MM.1S (cell line): ENCODE measurements around the gene ZBTB34.

Source experiments
- DNase-seq: peaks from one replicate; pipeline ENCODE4 v3.0.0-alpha.2; 2015
- H2AFZ ChIP-seq: fragments of 300-600 bp; sonication (generic); 2 replicates; pipeline ENCODE4 v1.6.0; 2016; ENCODE audit warnings: antibody characterized with exemption, low read length
- H3F3A ChIP-seq: fragments of 300-600 bp; sonication (generic); 2 replicates; pipeline ENCODE4 v1.6.1; 2016; ENCODE audit warnings: mild to moderate bottlenecking, antibody characterized with exemption, low read length, moderate library complexity, mixed read lengths; ENCODE audit not compliant: insufficient read depth
- H3K27ac ChIP-seq: fragments of 300-600 bp; sonication (generic); 2 replicates; pipeline ENCODE4 v1.5.1; 2016; ENCODE audit warnings: mild to moderate bottlenecking, low read length
- H3K27me3 ChIP-seq: fragments of 300-600 bp; sonication (generic); replicated peaks from 2 replicates; pipeline ENCODE4 v1.6.0; 2016; ENCODE audit warnings: low read length; ENCODE audit not compliant: insufficient read depth
- H3K36me3 ChIP-seq: fragments of 300-600 bp; sonication (generic); replicated peaks from 2 replicates; pipeline ENCODE4 v1.6.1; 2016; ENCODE audit warnings: mild to moderate bottlenecking, low read length, mixed read lengths; ENCODE audit not compliant: insufficient read depth
- H3K4me1 ChIP-seq: fragments of 300-600 bp; sonication (generic); 2 replicates; pipeline ENCODE4 v1.6.1; 2016; ENCODE audit warnings: low read length, mixed read lengths
- H3K4me2 ChIP-seq: fragments of 300-600 bp; sonication (generic); 2 replicates; pipeline ENCODE4 v1.6.0; 2016; ENCODE audit warnings: low read depth, low read length
- H3K4me3 ChIP-seq: fragments of 300-600 bp; sonication (generic); 2 replicates; pipeline ENCODE4 v1.5.1; 2016; ENCODE audit warnings: low read length, mixed read lengths
- H3K79me2 ChIP-seq: fragments of 300-600 bp; sonication (generic); 2 replicates; pipeline ENCODE4 v1.6.1; 2016; ENCODE audit warnings: mixed run types, low read length, mixed read lengths
- H3K9ac ChIP-seq: fragments of 300-600 bp; sonication (generic); 2 replicates; pipeline ENCODE4 v1.6.1; 2016; ENCODE audit warnings: low read length, mixed read lengths
- H3K9me2 ChIP-seq: fragments of 300-600 bp; sonication (generic); replicated peaks from 2 replicates; pipeline ENCODE4 v1.6.1; 2016; ENCODE audit warnings: mild to moderate bottlenecking, low read length, mixed read lengths; ENCODE audit not compliant: insufficient read depth
- H3K9me3 ChIP-seq: fragments of 300-600 bp; sonication (generic); replicated peaks from 2 replicates; pipeline ENCODE4 v1.6.1; 2016; ENCODE audit warnings: mild to moderate bottlenecking, low read length, mixed read lengths; ENCODE audit not compliant: insufficient read depth
- H4K20me1 ChIP-seq: fragments of 300-600 bp; sonication (generic); 2 replicates; pipeline ENCODE4 v1.6.1; 2016; ENCODE audit warnings: mild to moderate bottlenecking, low read length, moderate library complexity, mixed read lengths; ENCODE audit not compliant: insufficient read depth
- EZH2 ChIP-seq: fragments of 300-600 bp; sonication (generic); optimal IDR thresholded peaks from 2 replicates; pipeline ENCODE3; 2017; ENCODE audit warnings: low read depth, mild to moderate bottlenecking, antibody characterized with exemption, low read length, mixed read lengths
- EZH2phosphoT487 ChIP-seq: fragments of 300-600 bp; sonication (generic); IDR thresholded peaks from 2 replicates; pipeline ENCODE4 v1.6.1; 2018; ENCODE audit warnings: antibody characterized with exemption, low read length
- TF ChIP-seq, protein P1 (sequence below): fragments of 300-600 bp; sonication (generic); IDR thresholded peaks from 2 replicates; pipeline ENCODE4 v1.5.1; 2016; ENCODE audit warnings: antibody characterized with exemption, low read length, mixed read lengths

ZBTB34 gene

GRCh38 chr9:126852086-126852688 is 8.3 kb upstream of the ZBTB34 start:
- Histone ChIP-seq H3K36me3 (no peaks in the 10 kb centered on the region), H3K4me3 (no peak overlapping the region), H3K27ac (no peak overlapping the region), H3K9ac (no peak overlapping the region), H2AFZ (no peak overlapping the region), H3K79me2 (no peaks in the 10 kb centered on the region), H3F3A (no peaks in the 10 kb centered on the region), H3K9me3 (no peaks in the 10 kb centered on the region), H3K4me2 (no peak overlapping the region), H3K27me3 (0 out of 2 replicates have a peak, but pooled peaks cover 4% of the 10 kb centered on the region), H3K4me1 (no peaks in the 10 kb centered on the region), H3K9me2 (no peaks in the 10 kb centered on the region), H4K20me1 (no peaks in the 10 kb centered on the region)
- no peak for TF ChIP-seq EZH2phosphoT487
- TF ChIP-seq, protein P1, sequence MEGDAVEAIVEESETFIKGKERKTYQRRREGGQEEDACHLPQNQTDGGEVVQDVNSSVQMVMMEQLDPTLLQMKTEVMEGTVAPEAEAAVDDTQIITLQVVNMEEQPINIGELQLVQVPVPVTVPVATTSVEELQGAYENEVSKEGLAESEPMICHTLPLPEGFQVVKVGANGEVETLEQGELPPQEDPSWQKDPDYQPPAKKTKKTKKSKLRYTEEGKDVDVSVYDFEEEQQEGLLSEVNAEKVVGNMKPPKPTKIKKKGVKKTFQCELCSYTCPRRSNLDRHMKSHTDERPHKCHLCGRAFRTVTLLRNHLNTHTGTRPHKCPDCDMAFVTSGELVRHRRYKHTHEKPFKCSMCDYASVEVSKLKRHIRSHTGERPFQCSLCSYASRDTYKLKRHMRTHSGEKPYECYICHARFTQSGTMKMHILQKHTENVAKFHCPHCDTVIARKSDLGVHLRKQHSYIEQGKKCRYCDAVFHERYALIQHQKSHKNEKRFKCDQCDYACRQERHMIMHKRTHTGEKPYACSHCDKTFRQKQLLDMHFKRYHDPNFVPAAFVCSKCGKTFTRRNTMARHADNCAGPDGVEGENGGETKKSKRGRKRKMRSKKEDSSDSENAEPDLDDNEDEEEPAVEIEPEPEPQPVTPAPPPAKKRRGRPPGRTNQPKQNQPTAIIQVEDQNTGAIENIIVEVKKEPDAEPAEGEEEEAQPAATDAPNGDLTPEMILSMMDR = no peak
- TF ChIP-seq EZH2 = no peak
- DNase-seq = no peak

DNA sequence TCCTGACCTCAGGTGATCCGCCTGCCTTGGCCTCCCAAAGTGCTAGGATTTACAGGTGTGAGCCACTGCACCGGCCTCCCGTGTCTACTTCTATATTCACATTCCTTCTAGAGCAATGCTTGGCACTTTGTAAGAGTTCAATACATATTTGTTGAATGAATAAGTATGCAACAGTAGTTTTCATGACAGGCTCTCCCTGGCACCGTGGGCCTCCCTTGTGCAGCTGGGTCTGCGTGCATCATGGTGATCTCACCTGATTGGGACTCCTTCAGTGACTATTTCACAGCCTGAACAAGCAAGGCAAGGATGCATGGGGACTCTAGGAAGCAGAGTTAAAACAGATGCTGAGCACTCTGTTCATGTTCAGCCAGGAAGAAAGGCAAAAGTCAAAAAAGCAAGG is 6.8 kb upstream of the ZBTB34 start:
- Histone ChIP-seq H3K4me1 (no peaks in the 10 kb centered on the region), H3K9ac (no peak overlapping the region), H3K79me2 (no peaks in the 10 kb centered on the region), H3F3A (no peaks in the 10 kb centered on the region), H3K27me3 (0 out of 2 replicates have a peak, but pooled peaks cover 4% of the 10 kb centered on the region), H2AFZ (no peak overlapping the region), H3K9me2 (no peaks in the 10 kb centered on the region), H3K9me3 (no peaks in the 10 kb centered on the region), H3K27ac (no peak overlapping the region), H3K4me2 (no peak overlapping the region), H3K36me3 (no peaks in the 10 kb centered on the region), H4K20me1 (no peaks in the 10 kb centered on the region), H3K4me3 (no peak overlapping the region)
- DNase-seq = no peak
- no peak for TF ChIP-seq EZH2
- TF ChIP-seq, protein P1 = no peak
- TF ChIP-seq EZH2phosphoT487 = no peak

DNA sequence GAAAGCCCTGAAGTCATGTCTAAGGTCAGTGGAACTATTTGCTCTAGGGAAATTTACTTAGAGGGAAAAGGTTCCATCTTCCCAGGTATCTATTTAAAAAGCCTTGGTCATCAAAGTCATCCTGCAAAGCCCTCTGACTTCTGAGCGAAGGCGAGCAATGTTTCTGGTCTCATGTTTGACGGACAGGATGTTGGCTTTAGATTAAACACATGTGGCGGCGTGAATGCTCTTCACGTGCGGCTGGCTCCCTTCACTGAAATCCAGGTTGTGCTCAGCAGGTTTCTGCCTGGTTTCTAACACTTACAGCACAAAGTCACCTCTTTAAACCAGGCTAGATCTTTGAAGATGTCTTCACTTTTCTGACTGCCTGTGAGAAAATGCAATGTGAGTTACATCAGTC is 5.7 kb upstream of the ZBTB34 start:
- H3K27ac ChIP-seq = no peak overlapping the region
- H3K36me3 ChIP-seq = no peaks in the 10 kb centered on the region
- H3K9me2 ChIP-seq = no peaks in the 10 kb centered on the region
- 0 out of 2 replicates have a peak, but pooled peaks cover 3% of the 10 kb centered on the region for H3K4me1 ChIP-seq
- H3K4me2 ChIP-seq = no peak overlapping the region
- H3K27me3 ChIP-seq = 0 out of 2 replicates have a peak, but pooled peaks cover 4% of the 10 kb centered on the region
- TF ChIP-seq EZH2 = no peak
- TF ChIP-seq, protein P1 = no peak
- no peak for TF ChIP-seq EZH2phosphoT487
- DNase-seq = no peak
- no peaks in the 10 kb centered on the region for H4K20me1 ChIP-seq
- no peak overlapping the region for H3K9ac ChIP-seq
- no peak overlapping the region for H2AFZ ChIP-seq
- no peaks in the 10 kb centered on the region for H3K9me3 ChIP-seq
- no peak overlapping the region for H3K4me3 ChIP-seq
- no peaks in the 10 kb centered on the region for H3F3A ChIP-seq
- no peaks in the 10 kb centered on the region for H3K79me2 ChIP-seq
